ENCODE results near the gene NCKAP5.

- TF ChIP-seq, protein P1, sequence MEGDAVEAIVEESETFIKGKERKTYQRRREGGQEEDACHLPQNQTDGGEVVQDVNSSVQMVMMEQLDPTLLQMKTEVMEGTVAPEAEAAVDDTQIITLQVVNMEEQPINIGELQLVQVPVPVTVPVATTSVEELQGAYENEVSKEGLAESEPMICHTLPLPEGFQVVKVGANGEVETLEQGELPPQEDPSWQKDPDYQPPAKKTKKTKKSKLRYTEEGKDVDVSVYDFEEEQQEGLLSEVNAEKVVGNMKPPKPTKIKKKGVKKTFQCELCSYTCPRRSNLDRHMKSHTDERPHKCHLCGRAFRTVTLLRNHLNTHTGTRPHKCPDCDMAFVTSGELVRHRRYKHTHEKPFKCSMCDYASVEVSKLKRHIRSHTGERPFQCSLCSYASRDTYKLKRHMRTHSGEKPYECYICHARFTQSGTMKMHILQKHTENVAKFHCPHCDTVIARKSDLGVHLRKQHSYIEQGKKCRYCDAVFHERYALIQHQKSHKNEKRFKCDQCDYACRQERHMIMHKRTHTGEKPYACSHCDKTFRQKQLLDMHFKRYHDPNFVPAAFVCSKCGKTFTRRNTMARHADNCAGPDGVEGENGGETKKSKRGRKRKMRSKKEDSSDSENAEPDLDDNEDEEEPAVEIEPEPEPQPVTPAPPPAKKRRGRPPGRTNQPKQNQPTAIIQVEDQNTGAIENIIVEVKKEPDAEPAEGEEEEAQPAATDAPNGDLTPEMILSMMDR (IDR thresholded peaks at IDR 0.05): no peak
- TF ChIP-seq POLR2A (IDR thresholded peaks at IDR 0.05) (no peak), POLR2AphosphoS5 (IDR thresholded peaks at IDR 0.05; ENCODE audit: insufficient read depth in 1 of 2, low read depth in 1 of 2) (no peak)
These were observed 899.0 kb downstream of the NCKAP5 start for GRCh38 chr2:132668987-132669907.

Data from vagina (tissue), 2 donors.